Gastrocnemius medialis (tissue), 4 donors: ENCODE results near the gene ZNRF3. TPM values are rescaled to one million over a fixed set of nuclear protein-coding genes. Genes with fewer than 3 reads are reported as not detected.

ENCODE experiments used
- ATAC-seq, 2 donors: fragments of 150-250 bp; one replicate each; pipeline ENCODE4 v1.9.1; 2016
- DNase-seq, 2 donors: peaks; one replicate each; pipeline ENCODE4 v3.0.0-alpha.2; 2019
- H3K27ac ChIP-seq, 4 donors: fragments of 200-600 bp; sonication (generic); 1 replicate in 1 of 4; 2 replicates in 3 of 4; pipeline ENCODE4 v1.5.1; 2016 to 2018; ENCODE audit warnings: mild to moderate bottlenecking in 2 of 4, moderate library complexity in 1 of 4
- H3K27me3 ChIP-seq, 3 donors: fragments of 200-600 bp; sonication (generic) in 2 of 3; 1 replicate in 1 of 3; 2 replicates in 2 of 3; pipeline versions ENCODE4 v1.5.1 to v1.6.0; 2016 to 2019; ENCODE audit warnings: mild to moderate bottlenecking in 1 of 3, moderate library complexity in 1 of 3
- H3K36me3 ChIP-seq, 2 donors: fragments of 200-600 bp; sonication (generic) in 1 of 2; one replicate each; pipeline ENCODE4 v1.5.1; 2017 to 2018
- H3K4me1 ChIP-seq, 2 donors: fragments of 200-600 bp; sonication (generic) in 1 of 2; one replicate each; pipeline ENCODE4 v1.5.1; 2016 to 2017; ENCODE audit warnings: mild to moderate bottlenecking in 2 of 2
- H3K4me3 ChIP-seq, 4 donors: fragments of 200-600 bp; sonication (generic) in 3 of 4; 1 replicate in 1 of 4; 2 replicates in 3 of 4; pipeline ENCODE4 v1.5.1; 2016 to 2019; ENCODE audit warnings: mild to moderate bottlenecking in 2 of 4
- H3K9me3 ChIP-seq, 3 donors: fragments of 200-600 bp; sonication (generic) in 2 of 3; 1 replicate in 1 of 3; 2 replicates in 2 of 3; pipeline ENCODE4 v1.5.1; 2016 to 2019
- POLR2A ChIP-seq, 2 donors: fragments of 450-650 bp; IDR thresholded peaks; one replicate each; pipeline ENCODE4 v1.6.1; 2017; ENCODE audit warnings: antibody characterized with exemption in 2 of 2, mild to moderate bottlenecking in 2 of 2, moderate library complexity in 2 of 2
- in situ Hi-C, 4 donors: fragments of 200-750 bp; cut with MboI; loops; one replicate each; pipeline versions ENCODE4 v1.15.0 to v1.8.0; 2017; ENCODE audit warnings: low sequenced_read_pairs in 4 of 4
- intact Hi-C: fragments of 100-400 bp; cut with DNase I; formaldehyde crosslinking; loops from one replicate; pipeline ENCODE4 v1.15.1; 2023; ENCODE audit warnings: low total_unique reads
- total RNA-seq, 4 donors: library from RNA; depleted of rRNA; stranded (reverse); fragments of >200 nt; gene quantifications; one replicate each; pipeline versions ENCODE4 v1.1.0 to v1.2.3, GENCODE V29; 2016
- TF ChIP-seq, protein P1 (sequence below), 5 experiments: fragments of 450-650 bp in 3 of 5; fragments of 200-600 bp in 2 of 5; sonication (generic) in 2 of 5; IDR thresholded peaks in 4 of 5; conservative IDR thresholded peaks in 1 of 5; 1 replicate in 4 of 5; 2 replicates in 1 of 5; pipeline ENCODE4 v1.5.1; 2016 to 2019; ENCODE audit warnings: antibody characterized with exemption in 5 of 5, mild to moderate bottlenecking in 3 of 5, moderate library complexity in 3 of 5

ZNRF3 gene
- total RNA-seq, 4 donors from 2014 or later = 7.8 to 19.1 (median 11.1) TPM

DNA sequence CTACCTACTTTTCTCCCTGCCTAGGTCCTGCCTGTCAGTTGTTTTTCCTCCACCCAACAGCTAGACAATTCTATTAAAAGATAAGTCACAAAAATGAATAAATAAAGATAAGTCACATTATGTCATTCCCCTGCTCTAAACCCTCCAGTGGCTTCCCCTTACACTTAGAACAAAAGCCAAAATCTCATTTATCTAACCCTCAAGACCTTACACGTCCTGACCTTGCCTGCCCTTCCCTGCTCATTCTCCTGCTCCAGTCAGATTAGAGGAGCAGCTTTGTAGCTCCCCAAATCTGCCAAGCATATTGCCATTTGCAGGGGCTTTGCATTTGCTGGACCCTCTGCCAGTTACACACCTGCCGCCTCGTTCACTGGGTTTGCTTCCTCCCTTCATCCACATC lies 206.1 kb downstream of the ZNRF3 start:
- TF ChIP-seq, protein P1, sequence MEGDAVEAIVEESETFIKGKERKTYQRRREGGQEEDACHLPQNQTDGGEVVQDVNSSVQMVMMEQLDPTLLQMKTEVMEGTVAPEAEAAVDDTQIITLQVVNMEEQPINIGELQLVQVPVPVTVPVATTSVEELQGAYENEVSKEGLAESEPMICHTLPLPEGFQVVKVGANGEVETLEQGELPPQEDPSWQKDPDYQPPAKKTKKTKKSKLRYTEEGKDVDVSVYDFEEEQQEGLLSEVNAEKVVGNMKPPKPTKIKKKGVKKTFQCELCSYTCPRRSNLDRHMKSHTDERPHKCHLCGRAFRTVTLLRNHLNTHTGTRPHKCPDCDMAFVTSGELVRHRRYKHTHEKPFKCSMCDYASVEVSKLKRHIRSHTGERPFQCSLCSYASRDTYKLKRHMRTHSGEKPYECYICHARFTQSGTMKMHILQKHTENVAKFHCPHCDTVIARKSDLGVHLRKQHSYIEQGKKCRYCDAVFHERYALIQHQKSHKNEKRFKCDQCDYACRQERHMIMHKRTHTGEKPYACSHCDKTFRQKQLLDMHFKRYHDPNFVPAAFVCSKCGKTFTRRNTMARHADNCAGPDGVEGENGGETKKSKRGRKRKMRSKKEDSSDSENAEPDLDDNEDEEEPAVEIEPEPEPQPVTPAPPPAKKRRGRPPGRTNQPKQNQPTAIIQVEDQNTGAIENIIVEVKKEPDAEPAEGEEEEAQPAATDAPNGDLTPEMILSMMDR (IDR thresholded peaks at IDR 0.05 in 4 of 5, conservative IDR thresholded peaks at IDR 0.05 in 1 of 5) = no peak
- intact Hi-C loops = no loop called here
- ATAC-seq = no peak

DNA sequence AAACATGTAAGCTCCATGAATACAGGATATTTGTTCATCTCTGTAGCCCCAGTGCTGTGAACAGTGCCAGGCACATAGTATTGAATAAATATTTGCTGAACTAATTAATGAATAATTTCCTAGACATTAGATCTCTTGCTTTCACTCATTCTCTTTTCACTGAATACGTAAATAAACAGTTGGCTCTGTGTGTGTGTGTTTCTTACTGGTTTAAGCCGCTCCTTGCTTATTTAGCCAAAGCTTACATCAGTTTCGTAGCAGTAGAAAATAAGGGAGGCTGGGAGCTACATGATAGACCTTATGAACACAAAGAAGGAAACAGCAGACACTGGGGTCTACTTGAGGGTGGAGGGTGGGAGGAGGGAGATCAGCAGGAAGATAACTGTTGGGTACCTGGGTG lies 206.7 kb downstream of the ZNRF3 start:
- ATAC-seq (no peak), DNase-seq (no peak)
- Histone ChIP-seq H3K27me3 (no peaks in the 10 kb centered on the region), H3K4me3 (no peak overlapping the region), H3K9me3 (no peaks in the 10 kb centered on the region), H3K36me3 (no peaks in the 10 kb centered on the region), H3K27ac (no peak overlapping the region), H3K4me1 (peaks cover 16 to 24% of the 10 kb centered on the region in 2 donors)
- in situ Hi-C loops (loop anchor here in 1 of 4 donors (10.0 kb wide), 1 partner anchor 65 kb away; no protein-coding TSS in a partner anchor), intact Hi-C loops (no loop called here)
- TF ChIP-seq, protein P1 (IDR thresholded peaks at IDR 0.05 in 4 of 5, conservative IDR thresholded peaks at IDR 0.05 in 1 of 5) = no peak
- no peak for TF ChIP-seq POLR2A (IDR thresholded peaks at IDR 0.05)

More for the DNA sequence above, 206.1 kb downstream of the ZNRF3 start:
- Histone ChIP-seq H3K9me3 (no peaks in the 10 kb centered on the region), H3K27me3 (no peaks in the 10 kb centered on the region), H3K4me3 (no peak overlapping the region), H3K36me3 (no peaks in the 10 kb centered on the region), H3K27ac (no peak overlapping the region), H3K4me1 (peaks cover 16 to 24% of the 10 kb centered on the region in 2 donors)
- in situ Hi-C loops = no loop called here
- no peak for DNase-seq

DNA sequence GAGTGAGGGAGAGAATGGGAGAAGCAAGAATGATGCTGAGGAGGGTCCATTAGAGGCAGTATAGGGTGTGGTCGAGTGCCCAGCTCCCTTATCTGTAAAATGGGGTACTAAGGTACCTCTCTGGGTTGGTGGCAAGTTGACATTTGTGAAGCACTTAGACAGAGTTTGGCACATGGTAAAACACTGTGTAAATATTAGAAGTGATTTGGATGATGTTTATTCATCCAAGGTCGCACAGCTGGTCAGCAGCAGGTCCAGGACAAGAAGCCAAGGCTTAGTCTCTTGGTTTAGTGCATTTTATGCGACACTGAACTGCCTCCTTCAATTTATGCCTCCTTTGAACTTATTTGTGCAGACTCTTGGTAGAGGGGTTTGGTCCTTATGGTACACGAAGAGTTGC lies 208.9 kb downstream of the ZNRF3 start:
- Histone ChIP-seq H3K9me3 (no peaks in the 10 kb centered on the region), H3K36me3 (no peaks in the 10 kb centered on the region), H3K4me1 (peaks cover 26 to 41% of the 10 kb centered on the region in 2 donors), H3K27me3 (no peaks in the 10 kb centered on the region), H3K4me3 (no peak overlapping the region), H3K27ac (peak overlapping the region in 3 of 4 donors; percentile 5 to 74 (median 63))
- TF ChIP-seq POLR2A (IDR thresholded peaks at IDR 0.05) = no peak
- TF ChIP-seq, protein P1 (IDR thresholded peaks at IDR 0.05 in 4 of 5, conservative IDR thresholded peaks at IDR 0.05 in 1 of 5) = no peak
- DNase-seq = no peak
- ATAC-seq = no peak
- intact Hi-C loops = no loop called here
- in situ Hi-C loops = loop anchor here in 1 of 4 donors (10.0 kb wide), 1 partner anchor 63 kb away; no protein-coding TSS in a partner anchor

DNA sequence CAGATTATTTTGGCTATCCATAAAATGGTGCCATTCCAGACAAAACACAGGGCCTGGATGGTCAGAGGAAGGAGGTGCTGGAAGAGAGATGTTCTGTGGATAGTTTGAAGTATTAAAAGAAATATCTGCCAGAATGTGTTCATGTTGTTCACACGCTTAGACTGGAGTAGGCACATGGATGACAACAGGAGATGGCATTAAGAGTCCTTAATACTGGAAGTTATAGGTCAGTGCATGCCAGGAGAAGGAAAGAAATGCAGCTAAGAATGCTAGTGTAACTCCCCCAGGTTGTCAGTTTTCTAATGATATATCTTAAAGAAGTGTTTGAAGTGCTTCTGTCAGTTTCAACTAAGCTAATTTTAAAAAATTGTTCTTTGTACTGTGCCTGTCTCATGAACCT lies 209.7 kb downstream of the ZNRF3 start:
- Histone ChIP-seq H3K27me3 (no peaks in the 10 kb centered on the region), H3K36me3 (no peaks in the 10 kb centered on the region), H3K9me3 (no peaks in the 10 kb centered on the region), H3K4me1 (peaks cover 26 to 47% of the 10 kb centered on the region in 2 donors), H3K27ac (peak overlapping the region; percentile 45 to 74 (median 64)), H3K4me3 (no peak overlapping the region)
- DNase-seq (no peak), ATAC-seq (no peak)
- intact Hi-C loops (no loop called here), in situ Hi-C loops (loop anchor here in 1 of 4 donors (10.0 kb wide), 1 partner anchor 62 kb away; no protein-coding TSS in a partner anchor)
- no peak for TF ChIP-seq POLR2A (IDR thresholded peaks at IDR 0.05)
- TF ChIP-seq, protein P1 (IDR thresholded peaks at IDR 0.05 in 4 of 5, conservative IDR thresholded peaks at IDR 0.05 in 1 of 5) = no peak
